Hepatocyte (in vitro differentiated cells): Measurements from ENCODE around the gene GPR62. TPM values are rescaled to one million over a fixed set of nuclear protein-coding genes. Genes with fewer than 3 reads are reported as not detected.

Experiments
- DNase-seq: peaks from one replicate; pipeline ENCODE4 v3.0.0-alpha.2; 2016; ENCODE audit warnings: low spot score
- H2AFZ ChIP-seq: fragments of 200-600 bp; sonication (generic); 2 replicates; pipeline ENCODE4 v1.6.0; 2016; ENCODE audit warnings: antibody characterized with exemption, mild to moderate bottlenecking
- H3K27ac ChIP-seq: fragments of 200-600 bp; sonication (generic); 2 replicates; pipeline ENCODE4 v1.5.1; 2016; ENCODE audit warnings: mild to moderate bottlenecking
- H3K27me3 ChIP-seq: fragments of 200-600 bp; sonication (generic); 2 replicates; pipeline ENCODE4 v1.6.1; 2016
- H3K36me3 ChIP-seq: fragments of 200-600 bp; sonication (generic); replicated peaks from 2 replicates; pipeline ENCODE4 v1.5.1; 2016; ENCODE audit warnings: low read depth; ENCODE audit not compliant: insufficient read depth
- H3K4me1 ChIP-seq: fragments of 200-600 bp; sonication (generic); 2 replicates; pipeline ENCODE4 v1.5.1; 2016; ENCODE audit warnings: mild to moderate bottlenecking, moderate library complexity; ENCODE audit not compliant: insufficient read depth
- H3K4me2 ChIP-seq: fragments of 200-600 bp; sonication (generic); 2 replicates; pipeline ENCODE4 v1.6.0; 2016
- H3K4me3 ChIP-seq: fragments of 200-600 bp; sonication (generic); 2 replicates; pipeline ENCODE4 v1.5.1; 2016; ENCODE audit warnings: mild to moderate bottlenecking
- H3K79me2 ChIP-seq: fragments of 200-600 bp; sonication (generic); 2 replicates; pipeline ENCODE4 v1.6.0; 2017; ENCODE audit warnings: mild to moderate bottlenecking
- H3K9me2 ChIP-seq: fragments of 200-600 bp; sonication (generic); replicated peaks from 2 replicates; pipeline ENCODE4 v1.6.0; 2017; ENCODE audit warnings: mild to moderate bottlenecking; ENCODE audit not compliant: insufficient read depth
- H3K9me3 ChIP-seq: fragments of 200-600 bp; sonication (generic); 2 replicates; pipeline ENCODE4 v1.5.1; 2016; ENCODE audit warnings: low read depth, mild to moderate bottlenecking
- H4K20me1 ChIP-seq: fragments of 200-600 bp; sonication (generic); 2 replicates; pipeline ENCODE4 v1.6.0; 2016; ENCODE audit warnings: mild to moderate bottlenecking; ENCODE audit not compliant: insufficient read depth, poor library complexity, severe bottlenecking
- EZH2 ChIP-seq: fragments of 200-600 bp; sonication (generic); IDR thresholded peaks from 2 replicates; pipeline ENCODE4 v1.6.1; 2016; ENCODE audit warnings: antibody characterized with exemption, mild to moderate bottlenecking, borderline replicate concordance
- EZH2phosphoT487 ChIP-seq: fragments of 200-600 bp; sonication (generic); IDR thresholded peaks from one replicate; pipeline ENCODE4 v1.6.1; 2018; ENCODE audit warnings: antibody characterized with exemption, mild to moderate bottlenecking, low read depth, moderate library complexity; ENCODE audit not compliant: unreplicated experiment, severe bottlenecking
- WGBS: methylation state at CpG from one replicate; pipeline ENCODE4 v1.1.6; 2016; ENCODE audit warnings: low lambda C conversion rate; ENCODE audit errors: missing lambda C conversion rate; 5-methylcytosine and 5-hydroxymethylcytosine counted together
- polyA plus RNA-seq: library from polyadenylated mRNA; unstranded; fragments of >200 nt; fragmentation: Nextera tagmentation; extraction: Ambion mirVana; gene quantifications from 2 replicates; pipeline ENCODE4 v1.2.1, GENCODE V29; 2016
- total RNA-seq: library from RNA; depleted of rRNA; stranded (reverse); fragments of >200 nt; gene quantifications from 2 replicates; pipeline ENCODE4 v1.2.3, GENCODE V29; 2014
- TF ChIP-seq, protein P1 (sequence below): fragments of 200-600 bp; sonication (generic); IDR thresholded peaks from 2 replicates; pipeline ENCODE4 v1.5.1; 2016; ENCODE audit warnings: antibody characterized with exemption, mild to moderate bottlenecking; ENCODE audit not compliant: poor library complexity

The GPR62 gene
- total and polyA plus RNA-seq, 2 experiments from 2014 or later = 0.08 TPM; not detected in 1

DNA sequence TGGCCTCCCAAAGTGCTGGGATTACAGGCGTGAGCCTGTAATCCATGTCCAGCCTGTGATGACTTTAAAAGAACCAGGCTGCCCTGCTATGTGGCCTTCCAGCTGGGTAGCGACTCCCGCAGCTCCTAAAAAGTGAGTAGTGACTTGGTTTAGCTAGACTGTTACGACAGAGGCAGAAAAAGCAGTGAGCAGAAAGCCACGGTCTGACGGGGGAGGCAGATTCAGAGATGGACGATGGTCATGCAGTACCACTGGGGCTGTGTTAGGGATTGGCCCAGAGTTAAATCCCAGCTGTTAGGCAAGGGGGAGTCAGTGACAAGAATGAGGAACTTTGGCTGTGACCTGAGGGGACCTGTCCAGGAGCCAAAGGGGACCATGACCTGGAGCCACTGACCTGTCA is 43.6 kb downstream of the GPR62 start:
- Histone ChIP-seq H3K4me3 (no peak overlapping the region), H3K27ac (no peak overlapping the region), H3K9me2 (no peaks in the 10 kb centered on the region), H3K4me2 (no peak overlapping the region), H2AFZ (no peak overlapping the region), H4K20me1 (no peaks in the 10 kb centered on the region), H3K4me1 (peaks cover 11% of the 10 kb centered on the region), H3K9me3 (no peaks in the 10 kb centered on the region), H3K36me3 (no peaks in the 10 kb centered on the region), H3K27me3 (no peaks in the 10 kb centered on the region), H3K79me2 (peaks cover 17% of the 10 kb centered on the region)
- DNase-seq = no peak
- TF ChIP-seq, protein P1, sequence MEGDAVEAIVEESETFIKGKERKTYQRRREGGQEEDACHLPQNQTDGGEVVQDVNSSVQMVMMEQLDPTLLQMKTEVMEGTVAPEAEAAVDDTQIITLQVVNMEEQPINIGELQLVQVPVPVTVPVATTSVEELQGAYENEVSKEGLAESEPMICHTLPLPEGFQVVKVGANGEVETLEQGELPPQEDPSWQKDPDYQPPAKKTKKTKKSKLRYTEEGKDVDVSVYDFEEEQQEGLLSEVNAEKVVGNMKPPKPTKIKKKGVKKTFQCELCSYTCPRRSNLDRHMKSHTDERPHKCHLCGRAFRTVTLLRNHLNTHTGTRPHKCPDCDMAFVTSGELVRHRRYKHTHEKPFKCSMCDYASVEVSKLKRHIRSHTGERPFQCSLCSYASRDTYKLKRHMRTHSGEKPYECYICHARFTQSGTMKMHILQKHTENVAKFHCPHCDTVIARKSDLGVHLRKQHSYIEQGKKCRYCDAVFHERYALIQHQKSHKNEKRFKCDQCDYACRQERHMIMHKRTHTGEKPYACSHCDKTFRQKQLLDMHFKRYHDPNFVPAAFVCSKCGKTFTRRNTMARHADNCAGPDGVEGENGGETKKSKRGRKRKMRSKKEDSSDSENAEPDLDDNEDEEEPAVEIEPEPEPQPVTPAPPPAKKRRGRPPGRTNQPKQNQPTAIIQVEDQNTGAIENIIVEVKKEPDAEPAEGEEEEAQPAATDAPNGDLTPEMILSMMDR = no peak
- TF ChIP-seq EZH2 (no peak), EZH2phosphoT487 (no peak)
- WGBS = 81% methylated on average over 7 of the region's 7 CpGs

DNA sequence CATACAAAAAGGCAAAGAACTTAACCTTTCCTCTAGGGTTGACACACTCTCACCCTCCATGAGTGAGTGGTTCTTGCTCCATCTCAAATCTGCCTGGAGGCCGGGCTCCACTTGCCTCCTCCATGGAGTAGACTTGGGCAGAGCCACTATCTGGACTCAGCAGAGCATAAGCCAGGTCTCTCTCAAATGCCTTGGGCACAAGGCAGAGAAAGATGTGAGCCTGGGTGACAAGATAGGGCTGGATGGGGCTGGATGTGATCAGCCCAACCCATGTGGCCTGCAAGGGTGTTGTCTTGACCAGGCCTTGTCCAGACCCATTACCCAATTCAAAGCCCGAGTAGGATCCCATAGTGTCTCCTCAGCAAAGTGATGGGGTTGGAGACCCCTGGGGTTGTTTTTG is 44.7 kb downstream of the GPR62 start:
- Histone ChIP-seq H3K36me3 (no peaks in the 10 kb centered on the region), H3K79me2 (peaks cover 8% of the 10 kb centered on the region), H3K27me3 (no peaks in the 10 kb centered on the region), H3K4me1 (peaks cover 8% of the 10 kb centered on the region), H3K9me3 (no peaks in the 10 kb centered on the region), H3K27ac (no peak overlapping the region), H2AFZ (no peak overlapping the region), H3K9me2 (no peaks in the 10 kb centered on the region), H3K4me2 (no peak overlapping the region), H3K4me3 (no peak overlapping the region), H4K20me1 (no peaks in the 10 kb centered on the region)
- TF ChIP-seq EZH2phosphoT487 (no peak), EZH2 (no peak)
- TF ChIP-seq, protein P1 = no peak
- 94% methylated on average over 2 of the region's 2 CpGs for WGBS
- no peak for DNase-seq

DNA sequence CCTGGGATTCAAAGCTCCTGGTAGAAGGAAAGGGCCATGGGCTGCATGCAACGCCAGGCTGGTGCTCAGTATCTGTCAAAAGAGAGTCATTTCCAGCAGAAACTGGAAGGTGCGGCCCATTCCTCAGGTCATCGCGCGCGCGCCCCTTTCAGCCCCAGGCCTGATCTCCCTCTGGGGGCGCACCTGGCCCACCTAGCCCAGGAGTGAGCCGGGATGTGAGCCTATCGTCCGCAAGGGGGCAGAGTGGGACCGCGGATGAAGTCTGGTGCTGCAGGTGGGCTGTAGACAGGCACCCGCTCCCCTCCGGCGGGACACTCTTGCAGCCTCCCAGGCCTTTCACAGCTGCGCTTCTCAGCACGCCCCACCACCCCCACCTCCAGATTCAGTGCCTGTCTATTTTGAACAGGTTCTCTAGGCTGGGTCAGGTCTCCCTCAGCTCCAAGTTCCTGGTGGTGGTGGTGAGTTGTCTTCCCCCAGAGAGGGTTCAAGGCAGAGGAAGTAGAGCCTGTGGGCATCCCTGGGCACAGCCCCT is 46.3 kb downstream of the GPR62 start:
- Histone ChIP-seq H3K4me1 (peaks cover 19% of the 10 kb centered on the region), H3K9me3 (no peaks in the 10 kb centered on the region), H3K4me3 (no peak overlapping the region), H3K27ac (no peak overlapping the region), H2AFZ (no peak overlapping the region), H3K36me3 (no peaks in the 10 kb centered on the region), H3K4me2 (peak overlapping the region; percentile 31), H3K79me2 (no peaks in the 10 kb centered on the region), H3K27me3 (no peaks in the 10 kb centered on the region), H4K20me1 (no peaks in the 10 kb centered on the region), H3K9me2 (no peaks in the 10 kb centered on the region)
- peak; percentile 85 for DNase-seq
- no peak for TF ChIP-seq EZH2
- TF ChIP-seq, protein P1 = peak; percentile 98
- WGBS = 4% methylated on average over 17 of the region's 18 CpGs

DNA sequence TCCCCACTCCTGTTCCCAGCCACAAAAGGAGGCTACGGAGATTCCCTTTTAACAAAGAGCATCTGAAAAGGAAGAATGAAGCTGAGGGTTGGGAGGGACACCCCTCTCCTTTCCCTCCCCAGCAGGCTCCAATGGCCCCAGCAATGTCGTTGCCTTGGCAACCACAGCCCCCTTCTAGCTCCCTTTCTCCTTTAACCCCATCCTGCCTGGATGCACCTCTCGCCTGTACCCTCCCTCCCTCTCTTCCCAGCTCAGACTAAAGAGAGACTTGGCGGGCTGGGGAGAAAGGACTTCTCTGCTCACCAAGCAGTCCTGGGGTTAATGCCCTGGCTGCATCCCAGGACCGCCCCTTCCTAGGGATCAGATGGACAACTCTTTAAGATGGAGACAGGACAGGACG is 47.6 kb downstream of the GPR62 start:
- Histone ChIP-seq H3K79me2 (no peaks in the 10 kb centered on the region), H2AFZ (no peak overlapping the region), H4K20me1 (no peaks in the 10 kb centered on the region), H3K36me3 (no peaks in the 10 kb centered on the region), H3K9me2 (no peaks in the 10 kb centered on the region), H3K27ac (no peak overlapping the region), H3K4me3 (no peak overlapping the region), H3K4me1 (peaks cover 19% of the 10 kb centered on the region), H3K27me3 (no peaks in the 10 kb centered on the region), H3K4me2 (no peak overlapping the region), H3K9me3 (no peaks in the 10 kb centered on the region)
- DNase-seq = no peak
- 79% methylated on average over 6 of the region's 6 CpGs for WGBS
- TF ChIP-seq, protein P1 = no peak
- no peak for TF ChIP-seq EZH2
- TF ChIP-seq EZH2phosphoT487 = no peak
